GM23248 (cell line): ENCODE measurements around the gene ADGRL2.

ENCODE experiments used
- EZH2 ChIP-seq: fragments of 200-600 bp; sonication (generic); IDR thresholded peaks from 2 replicates; pipeline ENCODE4 v1.6.1; 2018; ENCODE audit warnings: antibody characterized with exemption, mild to moderate bottlenecking; ENCODE audit not compliant: insufficient read depth, poor library complexity, severe bottlenecking
- EZH2phosphoT487 ChIP-seq: fragments of 200-600 bp; sonication (generic); IDR thresholded peaks from 2 replicates; pipeline ENCODE4 v1.6.1; 2018; ENCODE audit warnings: antibody characterized with exemption, moderate library complexity, mild to moderate bottlenecking, low read depth; ENCODE audit not compliant: insufficient read depth

GRCh38 chr1:81869307-81869706 is 68.6 kb downstream of the ADGRL2 start:
- no peak for TF ChIP-seq EZH2
- no peak for TF ChIP-seq EZH2phosphoT487
